Measurements from ENCODE around the gene PHLDB3.

DNA sequence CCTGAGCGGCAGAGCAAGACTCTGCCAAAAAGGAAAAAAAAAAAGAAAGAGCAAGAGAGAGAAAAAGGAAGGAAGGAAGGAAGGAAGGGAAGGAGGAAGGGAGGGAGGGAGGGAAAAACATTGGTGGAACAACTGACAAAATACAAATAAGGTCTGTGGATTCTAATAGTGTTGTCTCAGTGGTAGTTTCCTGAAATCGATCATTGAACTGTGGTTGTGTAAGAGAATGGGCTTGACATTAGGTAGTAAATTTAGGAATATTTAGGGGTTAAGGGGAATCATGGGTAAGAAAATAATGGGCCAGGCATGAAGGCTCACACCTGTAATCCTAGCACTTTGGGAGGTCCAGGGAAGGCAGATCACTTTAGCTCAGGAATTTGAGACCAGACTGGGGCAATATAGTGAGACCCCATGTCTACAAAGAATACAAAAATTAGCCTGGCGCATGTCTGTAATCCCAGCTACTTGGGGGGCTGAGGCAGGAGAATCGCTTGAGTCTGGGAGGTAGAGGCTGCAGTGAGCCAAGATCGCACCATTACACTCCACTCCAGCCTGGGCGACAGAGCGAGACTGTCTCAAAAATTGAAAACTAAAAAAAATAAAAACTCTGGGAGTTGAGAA is 14.5 kb downstream of the PHLDB3 start:
- TF ChIP-seq EZH2 (IDR thresholded peaks at IDR 0.05) (no peak), EZH2phosphoT487 (IDR thresholded peaks at IDR 0.05) (no peak)
- TF ChIP-seq, protein P1, sequence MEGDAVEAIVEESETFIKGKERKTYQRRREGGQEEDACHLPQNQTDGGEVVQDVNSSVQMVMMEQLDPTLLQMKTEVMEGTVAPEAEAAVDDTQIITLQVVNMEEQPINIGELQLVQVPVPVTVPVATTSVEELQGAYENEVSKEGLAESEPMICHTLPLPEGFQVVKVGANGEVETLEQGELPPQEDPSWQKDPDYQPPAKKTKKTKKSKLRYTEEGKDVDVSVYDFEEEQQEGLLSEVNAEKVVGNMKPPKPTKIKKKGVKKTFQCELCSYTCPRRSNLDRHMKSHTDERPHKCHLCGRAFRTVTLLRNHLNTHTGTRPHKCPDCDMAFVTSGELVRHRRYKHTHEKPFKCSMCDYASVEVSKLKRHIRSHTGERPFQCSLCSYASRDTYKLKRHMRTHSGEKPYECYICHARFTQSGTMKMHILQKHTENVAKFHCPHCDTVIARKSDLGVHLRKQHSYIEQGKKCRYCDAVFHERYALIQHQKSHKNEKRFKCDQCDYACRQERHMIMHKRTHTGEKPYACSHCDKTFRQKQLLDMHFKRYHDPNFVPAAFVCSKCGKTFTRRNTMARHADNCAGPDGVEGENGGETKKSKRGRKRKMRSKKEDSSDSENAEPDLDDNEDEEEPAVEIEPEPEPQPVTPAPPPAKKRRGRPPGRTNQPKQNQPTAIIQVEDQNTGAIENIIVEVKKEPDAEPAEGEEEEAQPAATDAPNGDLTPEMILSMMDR (IDR thresholded peaks at IDR 0.05) = no peak

All from neural progenitor cell (in vitro differentiated cells).